ENCODE results near the gene TMED1.
"Not testable (repeated sequence)": the region's sequence is repeated elsewhere in the genome, so short reads cannot be mapped to it uniquely, and the experiment has no call there.

TMED1 gene

DNA sequence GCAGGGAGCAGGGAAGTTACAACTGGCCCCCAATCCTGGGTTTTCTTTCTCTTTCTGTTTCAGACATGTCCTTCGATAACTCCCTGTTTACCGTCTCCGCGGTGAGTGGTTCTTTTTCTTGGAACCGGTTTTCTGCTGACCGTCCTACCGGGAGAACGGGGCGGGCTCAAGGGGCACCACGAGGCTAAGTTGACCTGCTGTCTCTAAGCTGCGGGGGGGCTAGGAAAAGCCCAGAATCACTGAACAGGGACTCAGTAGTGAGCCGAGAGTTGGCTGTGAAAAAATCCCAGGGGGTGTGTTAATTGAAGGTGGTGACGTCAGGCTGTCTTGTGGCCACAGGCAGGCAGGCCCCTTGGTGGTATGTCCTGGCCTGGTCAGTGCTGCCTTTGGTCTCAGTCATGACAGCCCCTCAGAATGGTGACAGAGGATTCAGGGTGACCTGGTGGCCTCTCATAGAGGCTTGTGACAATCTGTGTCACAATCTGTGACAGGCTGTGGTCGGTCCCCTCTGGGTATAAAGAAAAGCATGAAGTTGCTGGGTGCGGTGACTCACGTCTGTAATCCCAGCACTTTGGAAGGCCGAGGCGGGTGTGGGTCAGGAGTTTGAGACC lies 27.2 kb upstream of the TMED1 start:
- peak; percentile 69 for DNase-seq
- H3K4me3 ChIP-seq (ENCODE audit: low read depth, low read length): no peak overlapping the region
- no peaks in the 10 kb centered on the region for H3K36me3 ChIP-seq (replicated peaks)

GRCh38 chr19:10862561-10863106 lies 26.6 kb upstream of the TMED1 start:
- Histone ChIP-seq H3K4me3 (ENCODE audit: low read depth, low read length) (no peak overlapping the region), H3K27ac (no peak overlapping the region), H3K36me3 (replicated peaks) (no peaks in the 10 kb centered on the region), H3K27me3 (replicated peaks) (no peaks in the 10 kb centered on the region)
- TF ChIP-seq, protein P1, sequence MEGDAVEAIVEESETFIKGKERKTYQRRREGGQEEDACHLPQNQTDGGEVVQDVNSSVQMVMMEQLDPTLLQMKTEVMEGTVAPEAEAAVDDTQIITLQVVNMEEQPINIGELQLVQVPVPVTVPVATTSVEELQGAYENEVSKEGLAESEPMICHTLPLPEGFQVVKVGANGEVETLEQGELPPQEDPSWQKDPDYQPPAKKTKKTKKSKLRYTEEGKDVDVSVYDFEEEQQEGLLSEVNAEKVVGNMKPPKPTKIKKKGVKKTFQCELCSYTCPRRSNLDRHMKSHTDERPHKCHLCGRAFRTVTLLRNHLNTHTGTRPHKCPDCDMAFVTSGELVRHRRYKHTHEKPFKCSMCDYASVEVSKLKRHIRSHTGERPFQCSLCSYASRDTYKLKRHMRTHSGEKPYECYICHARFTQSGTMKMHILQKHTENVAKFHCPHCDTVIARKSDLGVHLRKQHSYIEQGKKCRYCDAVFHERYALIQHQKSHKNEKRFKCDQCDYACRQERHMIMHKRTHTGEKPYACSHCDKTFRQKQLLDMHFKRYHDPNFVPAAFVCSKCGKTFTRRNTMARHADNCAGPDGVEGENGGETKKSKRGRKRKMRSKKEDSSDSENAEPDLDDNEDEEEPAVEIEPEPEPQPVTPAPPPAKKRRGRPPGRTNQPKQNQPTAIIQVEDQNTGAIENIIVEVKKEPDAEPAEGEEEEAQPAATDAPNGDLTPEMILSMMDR (IDR thresholded peaks at IDR 0.05; ENCODE audit: low read depth, low read length, missing control alignments): no peak
- in situ Hi-C loops (cut with HindIII; ENCODE audit: low pct_ligation_motif_present, low sequenced_read_pairs): no loop called here
- DNase-seq: no peak

More for the DNA sequence above, 27.2 kb upstream of the TMED1 start:
- H3K27ac ChIP-seq: peak overlapping the region; percentile 12
- no peaks in the 10 kb centered on the region for H3K27me3 ChIP-seq (replicated peaks)
- in situ Hi-C loops (cut with HindIII; ENCODE audit: low pct_ligation_motif_present, low sequenced_read_pairs): no loop called here
- TF ChIP-seq, protein P1 (IDR thresholded peaks at IDR 0.05; ENCODE audit: low read depth, low read length, missing control alignments): no peak

DNA sequence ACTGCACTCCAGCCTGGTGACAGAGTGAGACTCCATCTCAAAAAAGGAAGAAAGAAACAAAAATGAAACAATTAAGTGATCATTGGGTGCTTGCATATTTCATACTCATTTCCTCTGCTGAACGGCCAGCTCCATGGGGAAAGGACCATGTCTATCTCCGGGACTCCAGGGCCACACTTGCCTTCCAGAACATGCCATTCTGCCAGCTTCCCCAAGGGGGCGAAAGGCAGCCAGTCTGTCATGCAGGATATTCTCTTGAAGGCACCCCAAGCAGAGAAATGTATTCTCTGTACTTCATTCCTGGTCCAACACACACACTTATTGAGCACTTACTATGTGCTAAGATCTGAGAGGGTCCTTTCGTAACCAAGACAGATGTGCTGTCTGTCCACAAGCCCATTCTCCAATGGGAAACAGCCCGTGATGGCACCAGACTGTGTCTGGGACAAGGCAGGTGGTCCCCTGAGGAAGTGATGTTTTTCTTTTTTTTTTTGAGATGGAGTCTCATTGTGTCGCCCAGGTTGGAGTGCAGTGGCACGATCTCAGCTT lies 25.2 kb upstream of the TMED1 start:
- peak; percentile 45 for DNase-seq
- Histone ChIP-seq H3K27me3 (replicated peaks) (no peaks in the 10 kb centered on the region), H3K27ac (no peak overlapping the region), H3K4me3 (ENCODE audit: low read depth, low read length) (no peak overlapping the region), H3K36me3 (replicated peaks) (no peaks in the 10 kb centered on the region)
- in situ Hi-C loops (cut with HindIII; ENCODE audit: low pct_ligation_motif_present, low sequenced_read_pairs): no loop called here
- TF ChIP-seq, protein P1 (IDR thresholded peaks at IDR 0.05; ENCODE audit: low read depth, low read length, missing control alignments): peak; percentile 74

- no peak for DNase-seq
- Histone ChIP-seq H3K27me3 (replicated peaks) (no peaks in the 10 kb centered on the region), H3K27ac (no peak overlapping the region), H3K36me3 (replicated peaks) (no peaks in the 10 kb centered on the region), H3K4me3 (ENCODE audit: low read depth, low read length) (no peak overlapping the region)
- in situ Hi-C loops (cut with HindIII; ENCODE audit: low pct_ligation_motif_present, low sequenced_read_pairs): no loop called here
- TF ChIP-seq, protein P1 (IDR thresholded peaks at IDR 0.05; ENCODE audit: low read depth, low read length, missing control alignments): peak; percentile 93
Observed at GRCh38 chr19:10858204-10858828, 22.3 kb upstream of the TMED1 start.

- in situ Hi-C loops (cut with HindIII; ENCODE audit: low pct_ligation_motif_present, low sequenced_read_pairs); H3K27me3 ChIP-seq (replicated peaks); H3K4me3 ChIP-seq (ENCODE audit: low read depth, low read length); H3K36me3 ChIP-seq (replicated peaks); H3K27ac ChIP-seq; DNase-seq: not testable (repeated sequence)
Observed at GRCh38 chr19:10856899-10857298, 20.9 kb upstream of the TMED1 start.

DNA sequence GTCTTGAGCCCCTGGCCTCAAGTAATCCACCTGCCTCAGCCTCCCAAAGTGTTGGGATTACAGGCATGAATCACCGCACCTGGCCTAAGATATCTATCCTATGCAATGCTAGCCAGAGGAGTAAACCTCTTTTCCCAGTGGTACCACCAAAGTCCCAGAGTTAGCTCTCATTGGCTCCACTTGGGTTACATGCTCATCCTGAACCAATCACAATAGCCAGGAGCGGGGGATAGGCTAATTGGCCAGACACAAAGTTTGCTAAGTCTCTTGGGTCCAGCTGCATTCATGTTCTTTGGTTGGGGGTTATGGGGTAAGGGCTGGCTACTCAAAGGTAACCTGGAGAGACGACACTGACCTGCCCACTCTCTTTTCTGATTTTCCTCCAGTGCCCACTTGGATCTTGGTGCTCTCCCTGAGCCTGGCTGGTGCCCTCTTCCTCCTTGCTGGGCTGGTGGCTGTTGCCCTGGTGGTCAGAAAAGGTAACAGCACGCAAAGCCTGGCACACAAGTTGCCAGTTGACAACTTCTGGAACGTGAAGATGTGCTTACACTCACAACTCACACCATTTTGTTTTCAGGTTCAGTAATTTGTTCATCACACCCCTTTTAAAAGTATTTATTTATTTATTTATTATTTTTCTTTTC lies 20.0 kb upstream of the TMED1 start:
- H3K27ac ChIP-seq: no peak overlapping the region
- TF ChIP-seq, protein P1 (IDR thresholded peaks at IDR 0.05; ENCODE audit: low read depth, low read length, missing control alignments): peak; percentile 73
- in situ Hi-C loops (cut with HindIII; ENCODE audit: low pct_ligation_motif_present, low sequenced_read_pairs): no loop called here
- DNase-seq: no peak
- no peaks in the 10 kb centered on the region for H3K36me3 ChIP-seq (replicated peaks)
- H3K4me3 ChIP-seq (ENCODE audit: low read depth, low read length): no peak overlapping the region
- H3K27me3 ChIP-seq (replicated peaks): no peaks in the 10 kb centered on the region
